ENCODE measurements around the gene LARGE1.

The LARGE1 gene

DNA sequence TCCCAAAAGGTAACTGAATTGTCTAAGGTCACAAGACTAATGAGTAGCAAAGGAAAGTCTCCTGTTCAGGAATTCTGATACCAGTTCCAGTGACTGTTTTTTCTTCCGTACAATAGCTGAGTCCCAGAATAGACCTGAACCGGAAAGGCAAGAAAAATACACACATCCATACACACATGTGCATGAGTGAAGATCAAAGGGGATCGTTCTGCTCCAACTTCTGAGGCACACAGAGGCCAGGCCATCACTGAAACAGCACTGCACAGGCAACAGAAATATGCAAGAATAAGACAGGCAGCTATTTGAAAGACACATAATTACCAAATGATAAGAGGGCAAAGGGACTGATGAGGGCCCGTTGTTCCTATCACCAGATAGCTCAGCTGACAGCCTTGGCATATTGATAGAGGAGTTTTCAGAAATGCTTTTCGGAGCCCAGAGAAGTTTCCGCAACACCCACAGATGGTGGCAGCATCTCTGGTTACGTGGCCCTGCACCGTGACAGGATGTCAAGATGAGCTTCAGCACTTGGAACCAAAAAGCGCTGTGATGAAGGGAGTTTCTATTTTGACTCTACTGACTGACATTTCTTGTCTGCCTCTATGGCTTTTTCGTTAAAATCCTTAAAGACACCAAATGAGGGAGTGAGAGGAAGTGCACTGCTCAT lies 280.6 kb downstream of the LARGE1 start:
- H3K4me3 ChIP-seq (ENCODE audit: low read depth, low read length) = no peak overlapping the region
- H3K9ac ChIP-seq (ENCODE audit: low read depth, low read length) = no peak overlapping the region
- no peaks in the 10 kb centered on the region for H3K27me3 ChIP-seq (ENCODE audit: control insufficient read depth, insufficient read depth, low read length)
- H3K9me3 ChIP-seq (ENCODE audit: control insufficient read depth, insufficient read depth, low read length) = no peaks in the 10 kb centered on the region
- H3K4me1 ChIP-seq (ENCODE audit: control insufficient read depth, insufficient read depth, low read length) = no peaks in the 10 kb centered on the region
- H3K36me3 ChIP-seq (ENCODE audit: control insufficient read depth, insufficient read depth, low read length) = no peaks in the 10 kb centered on the region

DNA sequence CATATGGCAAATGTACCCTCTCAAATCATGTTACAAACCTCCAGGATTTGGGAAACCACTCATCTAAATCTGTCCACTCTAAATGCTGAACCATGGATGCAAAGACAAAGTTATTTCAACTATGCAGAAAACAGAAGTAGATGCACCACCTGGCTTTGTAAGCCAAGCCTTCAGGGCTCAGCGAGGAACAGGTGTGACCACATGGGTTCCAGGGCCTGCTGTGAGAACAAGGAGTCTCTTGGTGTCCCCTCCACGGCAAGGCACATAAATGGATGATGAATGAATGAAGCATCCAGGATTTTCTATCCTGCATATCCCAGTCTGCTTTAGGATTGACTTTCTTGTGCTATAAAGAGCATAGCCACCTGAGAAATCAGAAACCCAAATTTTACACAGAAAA lies 284.5 kb downstream of the LARGE1 start:
- Histone ChIP-seq H3K4me3 (ENCODE audit: low read depth, low read length) (no peak overlapping the region), H3K9me3 (ENCODE audit: control insufficient read depth, insufficient read depth, low read length) (no peaks in the 10 kb centered on the region), H3K4me1 (ENCODE audit: control insufficient read depth, insufficient read depth, low read length) (no peaks in the 10 kb centered on the region), H3K36me3 (ENCODE audit: control insufficient read depth, insufficient read depth, low read length) (peaks cover 6% of the 10 kb centered on the region), H3K27me3 (ENCODE audit: control insufficient read depth, insufficient read depth, low read length) (no peaks in the 10 kb centered on the region), H3K9ac (ENCODE audit: low read depth, low read length) (no peak overlapping the region)

DNA sequence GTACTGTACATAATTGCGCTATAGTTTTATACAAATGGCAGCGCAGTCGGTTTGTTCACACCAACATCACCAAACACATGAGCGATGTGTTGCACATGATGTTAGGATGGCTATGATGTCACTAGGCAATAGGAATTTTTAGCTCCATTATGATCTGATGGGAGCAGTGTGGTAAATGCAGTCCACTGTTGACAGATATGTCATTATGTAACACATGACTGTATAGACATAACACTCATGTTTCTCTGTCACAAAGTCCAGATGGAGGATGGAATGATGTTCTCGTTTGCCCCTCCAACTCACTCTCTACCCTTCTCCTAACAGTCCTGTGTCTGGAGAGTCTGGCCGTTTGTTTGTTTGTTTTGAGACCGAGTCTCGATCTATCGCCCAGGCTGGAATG lies 288.5 kb downstream of the LARGE1 start:
- H3K9me3 ChIP-seq (ENCODE audit: control insufficient read depth, insufficient read depth, low read length) = no peaks in the 10 kb centered on the region
- H3K36me3 ChIP-seq (ENCODE audit: control insufficient read depth, insufficient read depth, low read length) = peaks cover 6% of the 10 kb centered on the region
- H3K9ac ChIP-seq (ENCODE audit: low read depth, low read length) = no peak overlapping the region
- no peaks in the 10 kb centered on the region for H3K27me3 ChIP-seq (ENCODE audit: control insufficient read depth, insufficient read depth, low read length)
- H3K4me3 ChIP-seq (ENCODE audit: low read depth, low read length) = no peak overlapping the region
- no peaks in the 10 kb centered on the region for H3K4me1 ChIP-seq (ENCODE audit: control insufficient read depth, insufficient read depth, low read length)

DNA sequence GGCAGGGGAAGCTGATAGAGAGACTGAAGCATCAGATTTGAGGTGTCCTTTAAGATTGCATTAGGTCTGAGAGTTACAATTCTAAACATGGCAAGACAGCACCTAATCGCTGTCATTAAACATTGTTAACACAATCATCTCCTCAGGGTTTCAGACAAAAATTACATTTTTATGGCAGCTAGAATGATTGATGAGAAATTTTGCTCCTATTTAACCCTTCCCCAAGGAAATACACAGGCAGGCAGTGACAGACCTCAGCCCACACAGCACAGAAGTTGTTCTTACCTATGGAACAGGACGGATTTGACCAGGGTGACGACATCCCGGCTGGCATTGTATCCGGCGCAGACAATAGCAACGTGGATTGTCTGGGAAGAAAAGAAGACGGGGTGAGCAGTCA lies 294.3 kb downstream of the LARGE1 start:
- H3K27me3 ChIP-seq (ENCODE audit: control insufficient read depth, insufficient read depth, low read length) = no peaks in the 10 kb centered on the region
- peaks cover 14% of the 10 kb centered on the region for H3K36me3 ChIP-seq (ENCODE audit: control insufficient read depth, insufficient read depth, low read length)
- no peak overlapping the region for H3K4me3 ChIP-seq (ENCODE audit: low read depth, low read length)
- H3K9me3 ChIP-seq (ENCODE audit: control insufficient read depth, insufficient read depth, low read length) = no peaks in the 10 kb centered on the region
- H3K4me1 ChIP-seq (ENCODE audit: control insufficient read depth, insufficient read depth, low read length) = no peaks in the 10 kb centered on the region
- H3K9ac ChIP-seq (ENCODE audit: low read depth, low read length) = no peak overlapping the region

DNA sequence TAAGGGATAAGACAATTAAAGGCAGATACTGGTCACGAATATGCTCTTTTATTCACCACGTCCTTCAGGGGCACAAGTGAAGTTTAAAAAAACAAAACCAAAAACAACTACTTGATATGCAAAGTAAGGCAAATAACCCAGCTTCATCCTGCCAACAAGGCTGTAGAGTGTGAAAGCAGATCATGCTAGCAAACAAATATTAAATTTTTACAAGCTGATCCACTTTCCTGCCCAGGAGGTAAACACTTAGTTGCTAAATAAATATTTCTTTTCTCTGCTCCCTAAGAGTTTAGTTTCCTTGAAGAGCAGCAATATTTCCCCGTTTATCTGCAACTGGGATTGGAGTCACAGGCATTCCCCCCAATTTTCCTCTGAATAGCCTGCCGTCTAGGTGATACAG lies 300.2 kb downstream of the LARGE1 start:
- Histone ChIP-seq H3K9ac (ENCODE audit: low read depth, low read length) (no peak overlapping the region), H3K4me1 (ENCODE audit: control insufficient read depth, insufficient read depth, low read length) (no peaks in the 10 kb centered on the region), H3K27me3 (ENCODE audit: control insufficient read depth, insufficient read depth, low read length) (no peaks in the 10 kb centered on the region), H3K36me3 (ENCODE audit: control insufficient read depth, insufficient read depth, low read length) (peaks cover 8% of the 10 kb centered on the region), H3K4me3 (ENCODE audit: low read depth, low read length) (no peak overlapping the region), H3K9me3 (ENCODE audit: control insufficient read depth, insufficient read depth, low read length) (no peaks in the 10 kb centered on the region)

DNA sequence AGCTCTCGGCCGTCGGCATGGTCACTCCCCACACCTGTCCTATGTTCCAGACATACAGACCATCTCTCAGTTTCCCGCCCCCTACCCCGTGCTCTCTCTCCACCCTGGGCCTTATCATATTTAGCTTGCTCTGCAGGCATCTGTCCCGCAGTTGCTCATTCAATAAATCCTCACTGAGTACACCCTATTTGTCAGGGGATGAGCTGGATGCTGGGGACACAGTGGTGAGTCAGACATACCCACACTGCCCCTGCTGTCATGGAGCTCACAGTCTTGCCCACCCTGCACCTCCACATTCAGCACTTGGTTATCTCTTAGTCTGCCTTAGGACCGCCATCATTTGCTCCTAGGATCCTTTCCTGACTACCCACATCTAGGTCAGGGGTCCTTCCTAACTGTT lies 313.8 kb downstream of the LARGE1 start:
- peaks cover 5% of the 10 kb centered on the region for H3K36me3 ChIP-seq (ENCODE audit: control insufficient read depth, insufficient read depth, low read length)
- H3K9me3 ChIP-seq (ENCODE audit: control insufficient read depth, insufficient read depth, low read length) = peaks cover 5% of the 10 kb centered on the region
- H3K4me1 ChIP-seq (ENCODE audit: control insufficient read depth, insufficient read depth, low read length) = no peaks in the 10 kb centered on the region
- no peak overlapping the region for H3K9ac ChIP-seq (ENCODE audit: low read depth, low read length)
- no peak overlapping the region for H3K4me3 ChIP-seq (ENCODE audit: low read depth, low read length)
- H3K27me3 ChIP-seq (ENCODE audit: control insufficient read depth, insufficient read depth, low read length) = no peaks in the 10 kb centered on the region

DNA sequence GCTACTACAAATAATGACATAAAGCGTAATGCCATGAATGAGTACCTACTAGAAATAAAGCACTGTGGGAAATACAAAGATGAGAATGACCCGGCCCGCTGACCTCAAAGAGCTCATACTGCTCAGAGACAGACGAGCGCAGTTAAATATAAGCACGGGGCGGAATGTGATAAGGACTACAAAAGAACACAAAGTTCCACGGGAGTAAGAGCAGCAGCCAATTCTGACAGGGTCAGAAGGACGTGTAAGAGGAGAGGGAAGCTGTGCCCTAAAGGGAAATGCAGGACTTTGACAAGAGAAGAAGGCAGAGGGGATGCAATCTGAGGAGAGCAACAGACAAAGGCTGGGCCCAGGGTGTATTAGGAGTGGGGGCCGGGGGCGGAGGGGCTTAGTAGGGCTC lies 314.6 kb downstream of the LARGE1 start:
- no peaks in the 10 kb centered on the region for H3K4me1 ChIP-seq (ENCODE audit: control insufficient read depth, insufficient read depth, low read length)
- no peak overlapping the region for H3K4me3 ChIP-seq (ENCODE audit: low read depth, low read length)
- no peak overlapping the region for H3K9ac ChIP-seq (ENCODE audit: low read depth, low read length)
- H3K9me3 ChIP-seq (ENCODE audit: control insufficient read depth, insufficient read depth, low read length) = peaks cover under 1% of the 10 kb centered on the region
- H3K36me3 ChIP-seq (ENCODE audit: control insufficient read depth, insufficient read depth, low read length) = peaks cover 5% of the 10 kb centered on the region
- no peaks in the 10 kb centered on the region for H3K27me3 ChIP-seq (ENCODE audit: control insufficient read depth, insufficient read depth, low read length)

DNA sequence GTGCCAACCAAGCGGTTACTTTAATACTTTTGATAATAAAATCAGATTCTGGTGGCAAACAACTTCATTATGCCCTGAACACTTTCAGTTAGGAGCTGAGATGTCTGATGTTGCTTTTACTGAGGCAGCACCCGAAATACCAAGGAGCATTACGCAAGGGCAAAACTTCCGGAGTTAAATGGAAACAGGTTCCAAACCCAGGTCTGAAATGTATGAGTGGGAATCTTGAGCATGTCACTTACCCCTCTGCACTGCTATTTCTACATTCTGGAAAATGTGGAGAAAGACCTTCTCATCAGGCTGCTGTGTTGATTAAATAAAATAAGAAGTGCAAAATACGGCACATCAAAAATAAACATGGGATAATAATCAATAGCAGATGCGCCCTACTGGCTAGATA lies 315.1 kb downstream of the LARGE1 start:
- H3K36me3 ChIP-seq (ENCODE audit: control insufficient read depth, insufficient read depth, low read length) = peaks cover 5% of the 10 kb centered on the region
- H3K9me3 ChIP-seq (ENCODE audit: control insufficient read depth, insufficient read depth, low read length) = no peaks in the 10 kb centered on the region
- H3K4me3 ChIP-seq (ENCODE audit: low read depth, low read length) = no peak overlapping the region
- no peak overlapping the region for H3K9ac ChIP-seq (ENCODE audit: low read depth, low read length)
- H3K27me3 ChIP-seq (ENCODE audit: control insufficient read depth, insufficient read depth, low read length) = no peaks in the 10 kb centered on the region
- H3K4me1 ChIP-seq (ENCODE audit: control insufficient read depth, insufficient read depth, low read length) = no peaks in the 10 kb centered on the region

DNA sequence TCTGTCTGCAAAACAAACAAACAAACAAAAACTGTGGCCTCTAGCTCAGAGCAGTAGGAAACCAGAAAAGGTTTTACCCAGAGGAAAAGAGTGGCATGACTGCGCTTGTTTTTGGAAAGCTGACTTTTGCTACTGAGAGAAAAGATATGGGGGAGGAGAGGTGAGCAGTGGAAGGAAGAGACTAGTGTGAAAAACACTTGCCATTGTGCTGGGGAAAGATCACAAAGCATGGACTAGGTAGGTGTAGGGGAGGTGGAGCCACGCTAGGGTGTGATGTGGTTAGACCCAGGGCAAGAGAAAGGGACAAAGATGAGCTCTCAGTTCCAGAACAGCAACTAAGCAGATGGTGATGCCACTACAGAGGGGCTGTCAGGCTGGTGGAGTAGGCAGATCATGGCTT lies 319.2 kb downstream of the LARGE1 start:
- H3K4me3 ChIP-seq (ENCODE audit: low read depth, low read length) = no peak overlapping the region
- H3K36me3 ChIP-seq (ENCODE audit: control insufficient read depth, insufficient read depth, low read length) = no peaks in the 10 kb centered on the region
- no peaks in the 10 kb centered on the region for H3K9me3 ChIP-seq (ENCODE audit: control insufficient read depth, insufficient read depth, low read length)
- no peaks in the 10 kb centered on the region for H3K27me3 ChIP-seq (ENCODE audit: control insufficient read depth, insufficient read depth, low read length)
- H3K9ac ChIP-seq (ENCODE audit: low read depth, low read length) = no peak overlapping the region
- no peaks in the 10 kb centered on the region for H3K4me1 ChIP-seq (ENCODE audit: control insufficient read depth, insufficient read depth, low read length)

DNA sequence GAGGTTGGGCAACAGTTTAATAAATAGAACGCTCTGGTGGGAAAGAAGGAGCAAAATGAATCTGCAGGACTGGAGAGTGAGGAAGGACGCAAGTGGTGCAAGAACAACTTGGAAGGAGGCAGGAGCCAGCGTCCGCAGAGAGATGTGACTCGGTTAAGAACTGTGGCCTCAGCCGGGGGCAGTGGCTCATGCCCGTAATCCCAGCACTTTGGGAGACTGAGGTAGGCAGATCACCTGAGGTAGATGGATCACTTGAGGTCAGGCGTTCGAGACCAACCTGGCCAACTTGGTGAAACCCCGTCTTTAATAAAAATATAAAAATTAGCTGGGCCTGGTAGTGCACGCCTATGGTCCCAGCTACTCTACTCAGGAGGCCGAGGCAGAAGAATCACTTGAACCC lies 319.7 kb downstream of the LARGE1 start:
- Histone ChIP-seq H3K36me3 (ENCODE audit: control insufficient read depth, insufficient read depth, low read length) (no peaks in the 10 kb centered on the region), H3K9me3 (ENCODE audit: control insufficient read depth, insufficient read depth, low read length) (no peaks in the 10 kb centered on the region), H3K4me1 (ENCODE audit: control insufficient read depth, insufficient read depth, low read length) (no peaks in the 10 kb centered on the region), H3K27me3 (ENCODE audit: control insufficient read depth, insufficient read depth, low read length) (no peaks in the 10 kb centered on the region), H3K4me3 (ENCODE audit: low read depth, low read length) (no peak overlapping the region), H3K9ac (ENCODE audit: low read depth, low read length) (no peak overlapping the region)

DNA sequence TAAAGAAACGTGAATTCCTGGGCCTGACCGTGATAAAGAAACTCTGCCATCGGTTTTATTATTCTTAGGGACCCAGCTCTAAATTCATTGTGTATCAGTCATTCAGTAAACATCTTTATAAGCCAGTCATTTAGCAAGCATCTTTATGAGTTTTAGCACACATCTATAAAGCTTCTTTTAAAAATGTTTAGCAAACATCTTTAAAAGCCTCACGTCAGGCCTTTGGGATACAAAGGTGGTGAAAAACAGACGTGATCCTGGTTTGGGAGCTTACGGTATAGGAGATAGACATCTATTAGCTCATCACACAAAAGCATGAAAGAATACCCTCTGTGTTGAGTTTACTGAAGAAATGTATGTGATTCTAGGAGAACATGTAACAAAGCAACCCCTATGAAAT lies 320.2 kb downstream of the LARGE1 start:
- no peaks in the 10 kb centered on the region for H3K27me3 ChIP-seq (ENCODE audit: control insufficient read depth, insufficient read depth, low read length)
- H3K4me1 ChIP-seq (ENCODE audit: control insufficient read depth, insufficient read depth, low read length) = no peaks in the 10 kb centered on the region
- H3K4me3 ChIP-seq (ENCODE audit: low read depth, low read length) = no peak overlapping the region
- H3K9me3 ChIP-seq (ENCODE audit: control insufficient read depth, insufficient read depth, low read length) = no peaks in the 10 kb centered on the region
- no peaks in the 10 kb centered on the region for H3K36me3 ChIP-seq (ENCODE audit: control insufficient read depth, insufficient read depth, low read length)
- H3K9ac ChIP-seq (ENCODE audit: low read depth, low read length) = no peak overlapping the region

DNA sequence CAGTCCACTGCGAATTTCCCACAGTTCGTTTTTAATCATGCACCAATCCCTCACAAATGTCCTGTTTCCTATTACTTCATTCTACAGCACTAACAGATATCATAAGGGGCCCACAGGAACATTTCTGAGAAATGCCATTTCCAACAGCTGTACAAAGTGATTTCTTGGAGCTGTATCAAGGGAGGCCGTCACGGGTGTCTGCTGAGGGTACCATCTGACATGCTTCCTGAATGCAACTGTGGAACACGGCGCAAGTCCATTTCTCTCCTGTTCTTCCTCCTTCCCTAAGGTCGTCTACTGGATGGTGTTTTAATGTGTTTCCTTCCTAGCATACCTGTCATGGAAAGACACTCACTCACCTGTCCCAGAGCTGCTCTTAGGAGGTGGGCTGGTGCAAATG lies 320.7 kb downstream of the LARGE1 start:
- no peaks in the 10 kb centered on the region for H3K4me1 ChIP-seq (ENCODE audit: control insufficient read depth, insufficient read depth, low read length)
- no peaks in the 10 kb centered on the region for H3K36me3 ChIP-seq (ENCODE audit: control insufficient read depth, insufficient read depth, low read length)
- H3K4me3 ChIP-seq (ENCODE audit: low read depth, low read length) = no peak overlapping the region
- H3K9me3 ChIP-seq (ENCODE audit: control insufficient read depth, insufficient read depth, low read length) = no peaks in the 10 kb centered on the region
- no peak overlapping the region for H3K9ac ChIP-seq (ENCODE audit: low read depth, low read length)
- H3K27me3 ChIP-seq (ENCODE audit: control insufficient read depth, insufficient read depth, low read length) = no peaks in the 10 kb centered on the region

Data from iPS-15b (cell line).